SK-N-SH (cell line): ENCODE results near the gene TBC1D16. TPM values are rescaled to one million over a fixed set of nuclear protein-coding genes. Genes with fewer than 3 reads are reported as not detected.

Source experiments
- CTCF ChIA-PET: fragments of 300-600, 350-600 bp; formaldehyde crosslinking; extraction: SDS; loops from one replicate; lab custom pipeline; 2021; lab: Yijun Ruan, JAX
- POLR2A ChIA-PET: fragments of 350-600 bp; sonication (Branson Sonifier 250); formaldehyde crosslinking; extraction: SDS; loops from one replicate; lab custom pipeline; 2020; ENCODE audit warnings: antibody characterized with exemption, inconsistent platforms; lab: Yijun Ruan, JAX
- DNase-seq: peaks from one replicate; pipeline ENCODE4 v3.0.0; 2012
- H2AFZ ChIP-seq: fragments of 200-600 bp; sonication (generic); 2 replicates; pipeline ENCODE4 v1.8.1; 2016; ENCODE audit warnings: antibody characterized with exemption, mild to moderate bottlenecking, low read depth
- H3F3A ChIP-seq: fragments of 200-600 bp; sonication (generic); replicated peaks from 2 replicates; pipeline ENCODE3; 2016; ENCODE audit warnings: antibody characterized with exemption, mild to moderate bottlenecking; ENCODE audit not compliant: insufficient read depth
- H3K27ac ChIP-seq, 2 experiments: fragments of 200-500 bp in 1 of 2; fragments of 200-600 bp in 1 of 2; sonication (Bioruptor generic) in 1 of 2; sonication (generic), shearing (Covaris generic) in 1 of 2; 2 replicates each; pipeline versions ENCODE4 v1.5.1 to v1.6.1; 2014 to 2016; ENCODE audit warnings: low read depth in 2 of 2, inconsistent platforms in 1 of 2, low read length in 1 of 2, mild to moderate bottlenecking in 1 of 2, mixed read lengths in 1 of 2
- H3K27me3 ChIP-seq: fragments of 200-600 bp; sonication (generic), shearing (Covaris generic); 2 replicates; pipeline ENCODE4 v1.6.1; 2016; ENCODE audit warnings: mixed run types; ENCODE audit not compliant: insufficient read depth
- H3K36me3 ChIP-seq, 2 experiments: fragments of 200-500 bp in 1 of 2; fragments of 200-600 bp in 1 of 2; sonication (Bioruptor generic) in 1 of 2; sonication (generic) in 1 of 2; replicated peaks in 1 of 2; 2 replicates each; pipeline versions ENCODE3 to v1.5.1; 2014 to 2016; ENCODE audit warnings: low read length in 1 of 2, mild to moderate bottlenecking in 1 of 2; ENCODE audit not compliant: insufficient read depth in 2 of 2, control insufficient read depth in 1 of 2
- H3K4me1 ChIP-seq, 2 experiments: fragments of 200-500 bp in 1 of 2; fragments of 200-600 bp in 1 of 2; sonication (Bioruptor generic) in 1 of 2; sonication (generic), shearing (Covaris generic) in 1 of 2; 2 replicates each; pipeline versions ENCODE4 v1.5.1 to v1.6.1; 2014 to 2016; ENCODE audit warnings: low read depth in 1 of 2, low read length in 1 of 2, mixed run types in 1 of 2; ENCODE audit not compliant: insufficient read depth in 2 of 2, control insufficient read depth in 1 of 2
- H3K4me2 ChIP-seq: fragments of 200-600 bp; sonication (generic), shearing (Covaris generic); 2 replicates; pipeline ENCODE4 v1.6.1; 2017; ENCODE audit warnings: mixed run types
- H3K4me3 ChIP-seq, 2 experiments: fragments of 200-500 bp in 1 of 2; fragments of 200-600 bp in 1 of 2; sonication (Bioruptor generic) in 1 of 2; sonication (generic), shearing (Covaris generic) in 1 of 2; 2 replicates each; pipeline versions ENCODE4 v1.5.1 to v1.8.1; 2014 to 2016; ENCODE audit warnings: low read depth in 2 of 2, inconsistent platforms in 1 of 2, low read length in 1 of 2, mild to moderate bottlenecking in 1 of 2, mixed read lengths in 1 of 2, moderate library complexity in 1 of 2
- H3K79me2 ChIP-seq: fragments of 200-600 bp; sonication (generic); 2 replicates; pipeline ENCODE4 v1.8.1; 2017; ENCODE audit warnings: mild to moderate bottlenecking; ENCODE audit not compliant: insufficient read depth
- H3K9ac ChIP-seq: fragments of 200-600 bp; sonication (generic); 2 replicates; pipeline ENCODE4 v1.6.1; 2017; ENCODE audit warnings: mixed run types
- H3K9me2 ChIP-seq: fragments of 200-600 bp; sonication (generic); 2 replicates; pipeline ENCODE4 v1.6.1; 2017; ENCODE audit warnings: mixed run types
- H3K9me3 ChIP-seq: fragments of 200-600 bp; sonication (generic); 2 replicates; pipeline ENCODE4 v1.6.1; 2017; ENCODE audit warnings: mixed run types, mild to moderate bottlenecking, moderate library complexity
- H4K20me1 ChIP-seq: fragments of 200-600 bp; sonication (generic); 2 replicates; pipeline ENCODE4 v1.6.1; 2017; ENCODE audit warnings: mild to moderate bottlenecking, mixed run types; ENCODE audit not compliant: insufficient read depth
- CTCF ChIP-seq: fragments of 200-600 bp; sonication (generic); IDR thresholded peaks from 2 replicates; pipeline ENCODE4 v1.6.1; 2017; ENCODE audit warnings: antibody characterized with exemption, mild to moderate bottlenecking, moderate library complexity
- ELF1 ChIP-seq: IDR thresholded peaks from 2 replicates; pipeline ENCODE4 v1.4.0; 2012
- FOXM1 ChIP-seq: IDR thresholded peaks from 2 replicates; pipeline ENCODE4 v1.4.0; 2012; ENCODE audit warnings: low read depth, mild to moderate bottlenecking
- GATA2 ChIP-seq: sonication (generic); formaldehyde crosslinking; IDR thresholded peaks from 2 replicates; pipeline ENCODE4 v1.5.0; 2020; ENCODE audit warnings: mild to moderate bottlenecking, missing genetic modification reagents
- IRF3 ChIP-seq: fragments of 150-350 bp; IDR thresholded peaks from 2 replicates; pipeline ENCODE4 v1.6.1; 2016; ENCODE audit warnings: mild to moderate bottlenecking, low read depth, low read length
- MXI1 ChIP-seq: IDR thresholded peaks from 2 replicates; pipeline ENCODE4 v1.6.1; 2012; ENCODE audit warnings: mild to moderate bottlenecking, low read depth, low read length, improper control_type of control experiment
- NFIC ChIP-seq: IDR thresholded peaks from 2 replicates; pipeline ENCODE4 v1.4.0; 2012; ENCODE audit warnings: borderline replicate concordance
- PBX3 ChIP-seq: IDR thresholded peaks from 2 replicates; pipeline ENCODE4; 2012
- RFX5 ChIP-seq: IDR thresholded peaks from 2 replicates; pipeline ENCODE4 v1.6.1; 2012; ENCODE audit warnings: mild to moderate bottlenecking, improper control_type of control experiment, low read length
- SMC3 ChIP-seq: IDR thresholded peaks from 2 replicates; pipeline ENCODE4 v1.6.1; 2012; ENCODE audit warnings: low read depth, low read length, improper control_type of control experiment
- TAF1 ChIP-seq: IDR thresholded peaks from 2 replicates; pipeline ENCODE4 v1.6.1; 2012; ENCODE audit warnings: low read depth, mild to moderate bottlenecking, low read length, moderate library complexity, borderline replicate concordance
- TCF12 ChIP-seq: IDR thresholded peaks from 2 replicates; pipeline ENCODE4 v1.4.0; 2012
- USF1 ChIP-seq: IDR thresholded peaks from 2 replicates; pipeline ENCODE4 v1.4.0; 2012; ENCODE audit warnings: low read depth, borderline replicate concordance
- YY1 ChIP-seq: IDR thresholded peaks from 2 replicates; pipeline ENCODE4 v1.4.0; 2012; ENCODE audit warnings: low read depth, mild to moderate bottlenecking
- WGBS: methylation state at CpG from one replicate; pipeline ENCODE4 v1.1.6; 2017; ENCODE audit warnings: low lambda C conversion rate; 5-methylcytosine and 5-hydroxymethylcytosine counted together
- polyA plus RNA-seq, 3 experiments: library from polyadenylated mRNA; depleted of rRNA; stranded (reverse); fragments of >200 nt; gene quantifications; 2 replicates each; pipeline ENCODE4 v1.2.3, GENCODE V29; 2012
- TF ChIP-seq, protein P1 (sequence below): IDR thresholded peaks from 2 replicates; pipeline ENCODE4 v1.4.0; 2012; ENCODE audit warnings: low read depth, borderline replicate concordance
- TF ChIP-seq, protein P2 (sequence below): fragments of 150-350 bp; IDR thresholded peaks from 2 replicates; pipeline ENCODE4 v1.6.1; 2017; ENCODE audit warnings: antibody characterized with exemption, low read length, low read depth, borderline replicate concordance

The TBC1D16 gene
- polyA plus RNA-seq, 1 of the 3 experiments (the other 2 are of a cell fraction), result 14.5 TPM

GRCh38 chr17:79905832-79906231, 129.8 kb downstream of the TBC1D16 start:
- no peak overlapping the region for H3K27ac ChIP-seq
- H3K4me1 ChIP-seq, result no peaks in the 10 kb centered on the region
- POLR2A ChIA-PET, result no interaction called here
- H4K20me1 ChIP-seq, result no peaks in the 10 kb centered on the region
- TF ChIP-seq GATA2 (CRISPR knock-in tag), result no peak
- peak; percentile 27; the same call in 1 of the 2 replicates for TF ChIP-seq CTCF
- TF ChIP-seq IRF3, result no peak
- TF ChIP-seq, all 33 proteins: peak for 1
- no peaks in the 10 kb centered on the region for H3K79me2 ChIP-seq
- no peak overlapping the region for H3K4me2 ChIP-seq
- no peaks in the 10 kb centered on the region for H3K9me2 ChIP-seq
- no peak overlapping the region for H3K9ac ChIP-seq
- H3K4me3 ChIP-seq, result no peak overlapping the region
- DNase-seq, result peak; percentile 41
- 56% methylated on average over 8 of the region's 8 CpGs for WGBS
- no peaks in the 10 kb centered on the region for H3K9me3 ChIP-seq
- peaks cover 27% of the 10 kb centered on the region; the same call in 1 of the 2 replicates for H3K27me3 ChIP-seq
- no peaks in the 10 kb centered on the region for H3K36me3 ChIP-seq
- CTCF ChIA-PET, result interaction anchor here (1.0 to 1.3 kb wide), 2 partner anchors 15 to 18 kb away, joined by 3 to 4 read pairs; no protein-coding TSS in a partner anchor
- H3F3A ChIP-seq, result no peaks in the 10 kb centered on the region
- H2AFZ ChIP-seq, result no peak overlapping the region

- Histone ChIP-seq H3K4me1 (no peaks in the 10 kb centered on the region), H3K9ac (no peak overlapping the region), H3K9me3 (no peaks in the 10 kb centered on the region), H3K9me2 (no peaks in the 10 kb centered on the region), H3K79me2 (no peaks in the 10 kb centered on the region), H3F3A (no peaks in the 10 kb centered on the region), H3K4me2 (no peak overlapping the region), H4K20me1 (no peaks in the 10 kb centered on the region), H3K4me3 (no peak overlapping the region), H2AFZ (no peak overlapping the region), H3K27me3 (peaks cover 30% of the 10 kb centered on the region; the same call in 1 of the 2 replicates), H3K27ac (no peak overlapping the region), H3K36me3 (no peaks in the 10 kb centered on the region)
- ChIA-PET CTCF (interaction anchor here (0.6 to 1.3 kb wide), 5 partner anchors 14 to 1195 kb away, joined by 3 to 4 read pairs (median 3); no protein-coding TSS in a partner anchor), POLR2A (no interaction called here)
- DNase-seq, result no peak
- 61% methylated on average over 9 of the region's 9 CpGs for WGBS
- no peak for TF ChIP-seq YY1
- TF ChIP-seq, protein P1, sequence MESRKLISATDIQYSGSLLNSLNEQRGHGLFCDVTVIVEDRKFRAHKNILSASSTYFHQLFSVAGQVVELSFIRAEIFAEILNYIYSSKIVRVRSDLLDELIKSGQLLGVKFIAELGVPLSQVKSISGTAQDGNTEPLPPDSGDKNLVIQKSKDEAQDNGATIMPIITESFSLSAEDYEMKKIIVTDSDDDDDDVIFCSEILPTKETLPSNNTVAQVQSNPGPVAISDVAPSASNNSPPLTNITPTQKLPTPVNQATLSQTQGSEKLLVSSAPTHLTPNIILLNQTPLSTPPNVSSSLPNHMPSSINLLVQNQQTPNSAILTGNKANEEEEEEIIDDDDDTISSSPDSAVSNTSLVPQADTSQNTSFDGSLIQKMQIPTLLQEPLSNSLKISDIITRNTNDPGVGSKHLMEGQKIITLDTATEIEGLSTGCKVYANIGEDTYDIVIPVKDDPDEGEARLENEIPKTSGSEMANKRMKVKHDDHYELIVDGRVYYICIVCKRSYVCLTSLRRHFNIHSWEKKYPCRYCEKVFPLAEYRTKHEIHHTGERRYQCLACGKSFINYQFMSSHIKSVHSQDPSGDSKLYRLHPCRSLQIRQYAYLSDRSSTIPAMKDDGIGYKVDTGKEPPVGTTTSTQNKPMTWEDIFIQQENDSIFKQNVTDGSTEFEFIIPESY, result no peak
- no peak for TF ChIP-seq MXI1
- no peak for TF ChIP-seq NFIC
- no peak for TF ChIP-seq RFX5
- TF ChIP-seq, protein P2, sequence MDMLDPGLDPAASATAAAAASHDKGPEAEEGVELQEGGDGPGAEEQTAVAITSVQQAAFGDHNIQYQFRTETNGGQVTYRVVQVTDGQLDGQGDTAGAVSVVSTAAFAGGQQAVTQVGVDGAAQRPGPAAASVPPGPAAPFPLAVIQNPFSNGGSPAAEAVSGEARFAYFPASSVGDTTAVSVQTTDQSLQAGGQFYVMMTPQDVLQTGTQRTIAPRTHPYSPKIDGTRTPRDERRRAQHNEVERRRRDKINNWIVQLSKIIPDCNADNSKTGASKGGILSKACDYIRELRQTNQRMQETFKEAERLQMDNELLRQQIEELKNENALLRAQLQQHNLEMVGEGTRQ, result no peak
- no peak for TF ChIP-seq USF1
- no peak for TF ChIP-seq CTCF
- no peak for TF ChIP-seq FOXM1
- TF ChIP-seq TAF1, result no peak
- TF ChIP-seq SMC3, result no peak
- no peak for TF ChIP-seq TCF12
- TF ChIP-seq ELF1, result no peak
- no peak for TF ChIP-seq PBX3
Measured at GRCh38 chr17:79904865-79905264, 130.8 kb downstream of the TBC1D16 start.
